ENCODE data around the gene IL1RAPL1.

Gene IL1RAPL1

DNA sequence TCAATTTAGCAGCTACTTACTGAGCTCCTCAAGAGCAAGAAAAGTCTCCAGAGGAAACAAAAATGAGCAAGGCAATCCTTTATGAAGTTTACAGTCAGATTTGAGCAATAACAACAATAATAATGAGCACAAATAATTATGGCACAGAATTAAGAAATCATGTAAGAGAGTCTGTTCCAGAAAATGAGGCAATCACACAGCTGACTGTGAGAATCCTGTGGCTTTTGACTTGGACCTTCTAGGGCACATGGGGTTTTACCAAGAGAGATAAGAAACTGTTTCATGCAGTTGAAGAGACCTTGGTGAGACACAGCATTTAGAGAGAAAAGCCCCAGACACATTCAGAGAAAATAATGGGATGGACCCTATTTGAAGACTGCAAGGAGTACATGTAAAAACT is 1265.5 kb downstream of the IL1RAPL1 start:
- no peak for DNase-seq (ENCODE audit: low read depth in 1 of 2, low spot score in 1 of 2)

DNA sequence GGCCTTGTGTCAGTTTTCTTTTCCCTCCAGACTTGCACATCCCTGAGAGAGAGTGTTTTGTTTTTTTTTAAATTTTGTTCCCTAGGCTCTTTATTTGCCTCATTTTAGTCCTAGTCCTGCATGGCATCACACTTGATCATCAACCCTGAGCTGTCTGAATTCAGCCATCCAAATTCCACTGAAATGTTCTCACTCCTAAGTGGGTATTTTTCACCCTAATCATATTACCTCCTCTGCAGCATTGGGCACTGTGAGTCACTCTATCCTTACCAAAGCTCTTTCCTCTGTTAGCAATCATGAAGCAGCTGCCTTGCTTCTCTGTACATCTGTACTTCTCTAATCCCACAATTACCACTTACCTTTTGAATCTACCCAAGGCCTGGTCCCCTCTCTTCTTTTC is 1271.5 kb downstream of the IL1RAPL1 start:
- DNase-seq (ENCODE audit: low read depth in 1 of 2, low spot score in 1 of 2): no peak

DNA sequence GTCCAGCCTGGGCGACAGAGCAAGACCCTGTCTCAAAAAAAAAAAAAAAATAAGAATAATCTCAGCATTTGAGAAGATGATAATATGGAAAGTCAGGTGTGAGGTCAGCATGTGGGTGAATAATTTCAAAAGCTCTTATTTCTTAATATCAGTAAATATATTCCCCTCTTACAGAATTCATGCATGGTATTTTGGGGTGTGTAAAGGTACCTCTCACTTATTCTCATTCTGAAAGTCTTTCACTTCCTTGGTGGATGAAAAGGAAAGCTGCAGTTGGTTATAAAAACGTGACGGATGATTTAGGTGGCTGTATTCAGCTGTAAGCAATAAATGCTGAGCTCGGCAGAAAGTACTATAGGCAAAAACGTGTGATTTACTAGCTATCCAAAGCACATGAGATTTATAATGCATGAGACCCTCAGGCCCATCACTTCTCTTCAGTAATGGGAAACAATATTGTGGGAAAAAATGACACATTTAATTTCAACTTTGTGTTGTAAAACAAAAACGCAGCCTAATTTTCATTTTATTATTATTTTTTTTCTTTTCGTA is 1275.0 kb downstream of the IL1RAPL1 start:
- DNase-seq (ENCODE audit: low read depth in 1 of 2, low spot score in 1 of 2): no peak

DNA sequence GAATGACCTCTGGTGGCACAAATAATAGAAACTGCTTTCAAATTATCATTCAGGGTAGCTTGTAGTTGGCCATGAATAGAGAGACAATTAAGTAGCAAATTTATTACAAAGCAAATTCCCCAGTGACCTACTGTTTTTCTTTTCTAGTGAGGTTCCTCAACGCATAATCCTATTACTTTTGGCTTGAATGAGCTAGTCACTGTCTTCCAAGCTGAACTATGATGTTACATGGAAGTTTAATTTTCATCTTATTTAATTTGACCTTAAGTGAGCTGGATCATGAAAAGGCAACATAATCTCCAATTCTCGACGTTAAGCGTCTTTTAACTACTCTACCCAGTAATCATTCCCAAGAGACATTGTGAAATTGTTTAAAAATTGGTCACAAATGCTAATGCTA is 1280.7 kb downstream of the IL1RAPL1 start:
- DNase-seq (ENCODE audit: low read depth in 1 of 2, low spot score in 1 of 2): no peak

DNA sequence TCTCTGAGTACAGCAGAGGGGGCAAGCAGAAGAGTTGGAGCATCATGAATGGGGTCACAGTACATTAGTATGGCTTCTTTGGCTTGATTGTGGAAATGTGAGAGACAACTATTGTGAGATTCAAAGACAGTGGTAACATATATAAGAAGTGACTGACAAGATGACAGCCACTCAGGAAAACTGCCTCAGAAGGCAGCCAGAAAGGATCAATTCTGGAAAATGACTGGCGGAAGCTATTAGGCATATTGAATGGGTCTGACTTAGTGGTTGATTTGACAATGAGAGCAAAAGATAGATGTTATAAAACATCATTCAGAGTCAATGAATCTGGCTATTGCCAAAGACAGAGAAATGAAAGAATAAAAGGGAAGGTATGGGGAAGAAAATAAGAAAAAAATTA is 1282.6 kb downstream of the IL1RAPL1 start:
- no peak for DNase-seq (ENCODE audit: low read depth in 1 of 2, low spot score in 1 of 2)

DNA sequence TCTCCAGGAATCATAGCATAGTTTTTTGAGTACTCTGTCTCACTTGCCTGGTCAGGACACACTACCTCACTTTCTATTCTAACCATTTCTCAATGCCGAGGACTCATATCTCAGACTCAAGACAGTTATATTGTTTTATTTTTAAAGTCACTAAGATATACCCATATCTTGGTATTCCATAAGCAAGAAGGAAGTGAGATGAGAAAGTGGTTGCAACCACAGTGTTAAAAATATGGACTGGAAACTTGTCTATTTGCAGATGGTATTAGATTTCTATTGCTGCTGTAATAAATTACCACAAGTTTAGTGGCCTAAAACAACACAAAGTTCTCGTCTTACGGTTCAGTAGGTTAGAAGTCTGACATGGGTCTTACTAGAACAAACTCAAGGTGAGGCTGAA is 1283.4 kb downstream of the IL1RAPL1 start:
- DNase-seq (ENCODE audit: low read depth in 1 of 2, low spot score in 1 of 2): no peak

DNA sequence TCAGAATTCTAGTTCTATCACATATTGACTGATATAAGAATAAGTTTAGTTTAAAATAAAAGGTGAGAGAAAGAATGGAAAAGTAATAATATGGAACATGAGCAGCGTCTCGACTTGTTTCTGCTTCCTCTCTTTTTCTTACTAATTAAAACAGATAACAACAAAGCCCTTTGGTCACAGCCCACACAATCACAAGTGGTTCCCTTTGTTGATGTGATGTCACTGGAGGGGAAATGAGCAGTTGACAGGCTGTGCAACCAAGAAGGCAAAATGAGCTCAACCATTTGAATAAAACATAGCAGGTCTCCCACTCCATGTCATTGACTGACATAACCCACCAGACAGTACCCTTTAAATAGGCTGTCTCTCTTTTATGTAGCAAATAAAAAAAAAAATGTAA is 1285.6 kb downstream of the IL1RAPL1 start:
- DNase-seq (ENCODE audit: low read depth in 1 of 2, low spot score in 1 of 2): no peak

DNA sequence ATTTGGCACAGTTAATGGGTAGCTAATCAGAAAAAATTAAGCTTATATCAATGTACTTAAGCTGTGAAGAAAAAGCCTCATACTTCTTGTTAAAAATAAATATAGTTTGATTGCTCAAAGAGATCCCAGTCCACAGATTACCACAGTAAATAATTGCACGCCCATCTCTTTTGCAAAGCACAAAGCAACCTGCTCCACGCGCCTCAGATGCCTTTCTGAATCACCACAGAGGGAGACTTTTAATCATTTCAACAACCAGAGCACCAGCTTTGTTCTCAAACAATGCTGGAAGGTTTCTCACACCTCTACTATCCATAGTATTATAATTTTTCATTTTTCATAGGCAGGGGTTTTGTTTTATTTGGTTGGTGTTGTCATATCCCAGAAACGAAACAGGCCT is 1289.5 kb downstream of the IL1RAPL1 start:
- DNase-seq (ENCODE audit: low read depth in 1 of 2, low spot score in 1 of 2): no peak

DNA sequence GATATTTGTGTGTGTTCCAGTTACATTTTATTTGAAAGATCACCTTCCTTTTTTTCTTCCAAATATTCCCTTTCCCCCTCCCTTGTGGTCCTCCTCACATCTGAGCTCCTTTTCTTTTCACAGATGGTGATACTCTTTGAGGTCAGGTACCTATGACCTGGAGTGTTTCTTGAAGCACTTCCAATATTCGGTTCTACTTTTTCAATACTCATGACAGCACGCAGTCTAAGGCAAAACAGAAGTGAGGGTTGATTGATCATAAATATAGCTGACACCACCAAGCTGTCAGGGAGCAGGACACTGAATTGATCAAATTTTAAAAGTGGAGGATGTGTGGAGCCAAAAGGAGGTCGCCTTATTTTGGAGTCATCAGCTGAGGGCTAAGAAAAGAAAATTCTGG is 1293.7 kb downstream of the IL1RAPL1 start:
- DNase-seq (ENCODE audit: low read depth in 1 of 2, low spot score in 1 of 2): no peak

DNA sequence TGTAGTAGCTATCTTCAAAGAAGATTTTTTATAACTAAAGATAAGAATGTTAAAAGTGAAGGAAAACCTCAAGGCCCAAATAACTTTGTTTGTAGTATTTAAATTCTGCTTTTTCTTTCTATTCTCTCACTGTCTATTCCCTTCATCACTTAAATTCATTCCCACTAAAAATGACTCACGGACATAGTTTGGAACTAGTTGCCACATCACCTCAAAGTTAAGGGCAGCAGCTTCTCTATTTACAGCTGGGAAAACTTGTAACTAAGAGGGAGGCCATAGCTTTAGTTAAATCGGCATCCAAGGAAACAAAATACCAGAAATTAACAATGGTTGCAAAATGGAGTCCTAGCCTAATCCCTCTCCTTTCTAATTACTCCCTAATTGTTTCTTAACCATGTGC is 1302.8 kb downstream of the IL1RAPL1 start:
- no peak for DNase-seq (ENCODE audit: low read depth in 1 of 2, low spot score in 1 of 2)

DNA sequence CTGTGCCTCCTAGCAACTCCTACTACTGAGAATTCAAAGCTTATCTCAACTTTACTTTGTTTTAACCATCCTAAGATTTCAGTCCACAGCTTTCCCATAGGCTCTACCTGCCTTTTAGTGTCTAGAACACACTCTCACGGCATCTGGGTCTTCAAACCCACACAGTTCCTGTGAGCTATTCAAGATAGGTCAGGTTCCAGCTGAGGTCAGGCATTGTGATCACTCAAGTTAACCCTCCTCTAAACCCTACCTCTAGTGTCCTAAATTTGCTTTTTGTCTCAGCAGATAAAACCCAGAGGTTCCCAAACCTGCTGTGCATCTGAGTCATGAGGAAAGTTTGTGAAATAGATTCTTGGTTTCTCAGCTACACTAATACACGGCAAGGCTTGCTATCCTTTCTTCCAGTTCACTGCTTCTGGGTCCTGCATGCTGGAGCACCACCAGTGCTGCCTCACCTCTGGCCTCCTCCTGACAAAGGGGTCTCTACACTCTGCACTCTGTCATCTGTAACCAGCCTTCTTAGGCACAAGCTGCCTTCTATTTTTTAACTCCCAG is 1303.5 kb downstream of the IL1RAPL1 start:
- no peak for DNase-seq (ENCODE audit: low read depth in 1 of 2, low spot score in 1 of 2)

DNA sequence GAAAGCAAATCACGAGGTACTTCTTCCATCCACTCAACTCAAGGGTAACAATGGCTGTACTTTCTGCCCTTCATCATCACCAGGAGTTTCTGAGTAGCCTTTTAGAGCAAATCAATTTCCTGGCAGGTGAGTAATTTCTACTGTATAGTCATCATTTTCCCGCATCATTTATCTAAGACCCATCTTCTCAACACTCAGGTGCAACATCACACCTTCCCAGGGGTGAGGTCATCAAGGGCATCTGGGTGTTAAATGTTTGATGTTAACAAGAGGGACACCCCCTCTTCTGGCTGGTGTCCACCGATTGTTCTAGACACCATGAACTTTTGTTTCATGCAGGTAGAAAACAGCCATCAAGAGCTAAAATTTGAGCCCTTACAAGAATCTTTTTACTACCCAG is 1314.8 kb downstream of the IL1RAPL1 start:
- no peak for DNase-seq (ENCODE audit: low read depth in 1 of 2, low spot score in 1 of 2)

DNA sequence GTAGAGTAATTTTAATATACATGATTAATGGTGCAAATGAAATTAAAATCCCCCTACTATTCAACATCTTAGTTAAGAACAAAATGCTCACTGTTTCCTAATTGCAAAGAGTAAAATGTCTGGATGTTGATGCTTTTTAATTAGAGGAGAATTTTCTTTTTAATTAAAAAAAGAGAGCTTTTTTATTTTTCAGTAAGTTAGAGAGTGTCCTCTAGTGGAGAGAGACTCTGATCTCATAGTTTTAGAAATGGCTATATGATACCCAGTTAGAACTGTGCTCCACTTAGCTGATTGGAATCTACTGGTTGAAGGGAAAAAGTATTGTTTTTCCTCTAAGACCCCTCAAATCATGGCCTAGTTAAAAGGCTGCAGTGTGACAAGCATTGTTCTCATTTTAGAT is 1316.1 kb downstream of the IL1RAPL1 start:
- DNase-seq (ENCODE audit: low read depth in 1 of 2, low spot score in 1 of 2): no peak

DNA sequence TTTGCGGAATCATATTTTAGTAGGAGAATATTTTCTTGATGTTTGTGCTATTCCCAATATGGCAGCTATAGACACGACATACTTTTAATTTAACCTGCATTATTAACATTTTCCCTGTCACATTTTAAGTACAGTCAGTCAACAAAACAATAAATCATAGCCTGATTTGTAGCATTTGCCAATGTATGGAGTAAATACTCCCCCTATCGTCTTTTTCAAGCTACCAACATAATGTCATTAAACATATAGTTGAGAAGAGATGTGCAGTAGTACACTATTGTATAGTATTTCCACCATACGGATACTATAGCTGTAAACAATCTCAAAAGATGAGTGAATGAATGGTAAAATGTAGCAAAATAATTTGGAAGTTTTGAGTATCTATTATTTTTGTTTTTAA is 1324.4 kb downstream of the IL1RAPL1 start:
- no peak for DNase-seq (ENCODE audit: low read depth in 1 of 2, low spot score in 1 of 2)

DNA sequence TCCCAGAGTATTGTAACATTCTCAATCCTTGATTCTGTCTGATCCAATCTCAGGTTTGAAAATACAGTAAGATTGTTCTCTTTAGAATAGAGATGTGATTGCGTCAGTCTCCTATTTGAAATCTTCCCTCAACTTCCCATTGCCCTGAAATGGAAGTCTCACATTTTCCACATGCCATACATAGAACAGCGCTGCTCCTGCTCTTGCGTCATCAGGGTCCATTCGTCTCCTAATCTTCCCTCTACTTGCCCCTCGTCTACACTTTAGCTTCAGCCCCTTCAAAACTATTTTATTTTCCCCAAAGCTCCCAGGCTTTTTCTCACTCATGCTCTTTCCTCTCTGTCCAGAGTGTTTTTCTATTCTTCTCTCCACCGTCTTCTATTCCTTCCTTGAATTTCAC is 1326.4 kb downstream of the IL1RAPL1 start:
- DNase-seq (ENCODE audit: low read depth in 1 of 2, low spot score in 1 of 2): no peak

DNA sequence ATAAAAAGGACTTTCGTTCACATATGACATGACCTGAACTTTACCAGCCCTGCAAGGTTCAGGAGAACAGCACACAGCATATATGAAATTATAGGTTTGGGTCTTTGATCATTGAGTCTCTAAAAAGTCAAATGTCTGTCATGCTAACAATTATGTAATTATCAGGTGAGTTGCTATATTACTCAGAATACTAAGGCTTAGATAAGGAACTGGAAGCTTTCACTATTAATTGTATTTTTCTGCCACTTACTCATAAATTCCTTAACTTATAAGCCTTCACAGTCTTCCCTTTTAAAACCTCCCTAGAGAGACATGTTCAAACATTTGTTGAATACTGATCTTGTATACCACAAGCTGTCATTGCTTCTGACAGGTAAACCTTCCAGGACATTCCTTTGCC is 1335.4 kb downstream of the IL1RAPL1 start:
- DNase-seq (ENCODE audit: low read depth in 1 of 2, low spot score in 1 of 2): no peak

DNA sequence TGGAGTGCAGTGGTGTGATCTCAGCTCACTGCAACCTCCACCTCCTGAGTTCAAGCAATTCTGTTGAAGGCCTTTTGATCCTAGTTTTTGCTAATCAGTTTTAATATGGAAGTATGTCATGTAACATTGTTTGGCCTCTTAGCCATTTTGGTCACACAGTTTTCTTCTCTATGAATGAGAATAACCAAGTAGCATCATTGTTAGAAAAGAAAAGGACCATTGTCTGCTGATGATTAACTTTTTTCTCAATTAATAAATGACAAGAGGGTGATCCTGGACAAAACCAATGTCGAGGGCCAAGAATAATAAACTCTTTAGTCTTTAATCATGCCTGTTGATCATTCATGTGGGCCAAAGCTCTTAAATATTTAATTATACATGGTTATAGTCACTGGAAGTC is 1338.8 kb downstream of the IL1RAPL1 start:
- DNase-seq (ENCODE audit: low read depth in 1 of 2, low spot score in 1 of 2): no peak

DNA sequence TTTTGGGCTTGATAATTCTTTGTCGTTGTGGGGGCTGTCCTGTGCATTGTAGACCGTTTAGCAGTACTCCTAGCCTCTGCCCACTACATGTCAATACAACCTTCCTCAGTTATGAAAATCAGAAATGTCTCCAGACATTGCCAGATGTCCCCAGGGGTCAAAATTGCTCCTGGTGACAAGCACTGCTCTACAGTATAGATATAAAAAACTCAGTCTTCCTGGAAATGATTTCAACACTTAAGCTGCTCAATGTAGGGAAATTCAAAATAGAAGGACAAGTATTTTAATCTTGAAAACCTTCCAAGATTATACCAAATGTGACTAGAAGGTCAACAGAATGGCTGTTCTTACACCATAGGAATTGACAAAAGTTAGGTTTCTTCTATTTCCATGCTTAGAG is 1339.4 kb downstream of the IL1RAPL1 start:
- no peak for DNase-seq (ENCODE audit: low read depth in 1 of 2, low spot score in 1 of 2)

DNA sequence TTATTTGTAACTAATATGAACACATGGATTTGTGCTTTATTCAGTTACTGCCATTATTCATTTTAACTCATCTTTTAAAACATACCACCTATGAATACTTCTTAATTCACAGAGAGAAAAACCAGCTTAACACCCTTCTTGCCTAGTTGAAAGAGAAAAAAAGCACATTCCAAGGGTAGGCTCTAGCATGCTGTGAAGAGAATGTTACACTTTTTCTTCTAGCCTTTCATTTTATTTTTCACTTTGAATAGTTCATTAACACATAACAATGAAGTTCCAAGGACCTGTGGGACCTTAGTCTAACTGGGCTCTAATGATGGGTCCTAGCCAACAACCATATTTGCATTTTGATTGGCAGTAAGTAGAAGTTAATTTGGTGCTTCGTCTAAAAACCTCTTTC is 1348.2 kb downstream of the IL1RAPL1 start:
- no peak for DNase-seq (ENCODE audit: low read depth in 1 of 2, low spot score in 1 of 2)

DNA sequence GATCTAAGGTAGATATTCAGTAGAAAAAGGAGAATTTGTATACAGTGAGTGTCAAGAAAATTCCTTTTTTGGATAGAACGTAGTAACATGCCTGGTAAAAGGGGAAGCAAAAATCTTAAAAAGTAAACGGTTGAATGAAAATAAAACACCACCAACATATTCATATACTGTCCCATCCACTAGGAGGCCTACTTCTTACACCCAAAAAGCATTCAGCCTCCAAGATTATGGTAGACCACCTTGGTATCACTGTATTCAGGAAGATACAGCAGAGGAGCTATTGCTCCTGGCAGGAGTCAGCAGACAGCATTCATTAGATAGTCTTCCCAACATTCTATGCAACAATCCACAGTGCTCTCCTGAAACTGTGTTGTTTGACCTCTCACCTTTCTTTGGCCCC is 1353.5 kb downstream of the IL1RAPL1 start:
- DNase-seq (ENCODE audit: low read depth in 1 of 2, low spot score in 1 of 2): no peak

DNA sequence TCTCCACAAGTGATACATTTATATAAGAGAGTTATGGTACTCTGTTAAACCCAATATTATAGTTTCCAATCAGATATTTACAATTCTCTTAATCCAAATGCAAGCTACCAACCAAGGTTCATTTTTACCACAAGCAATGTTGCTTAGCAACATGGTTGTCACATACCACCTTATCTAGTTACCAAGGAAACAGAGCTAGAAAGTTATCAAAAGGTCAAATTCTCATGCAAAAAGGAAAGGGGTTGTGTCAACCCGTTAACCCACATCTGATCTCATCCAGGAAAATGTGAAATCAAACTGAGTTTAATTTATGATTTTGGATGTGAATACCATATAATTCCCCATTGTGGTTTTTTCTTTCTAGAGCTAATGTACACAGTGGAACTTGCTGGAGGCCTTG is 1354.0 kb downstream of the IL1RAPL1 start:
- DNase-seq (ENCODE audit: low read depth in 1 of 2, low spot score in 1 of 2): no peak

DNA sequence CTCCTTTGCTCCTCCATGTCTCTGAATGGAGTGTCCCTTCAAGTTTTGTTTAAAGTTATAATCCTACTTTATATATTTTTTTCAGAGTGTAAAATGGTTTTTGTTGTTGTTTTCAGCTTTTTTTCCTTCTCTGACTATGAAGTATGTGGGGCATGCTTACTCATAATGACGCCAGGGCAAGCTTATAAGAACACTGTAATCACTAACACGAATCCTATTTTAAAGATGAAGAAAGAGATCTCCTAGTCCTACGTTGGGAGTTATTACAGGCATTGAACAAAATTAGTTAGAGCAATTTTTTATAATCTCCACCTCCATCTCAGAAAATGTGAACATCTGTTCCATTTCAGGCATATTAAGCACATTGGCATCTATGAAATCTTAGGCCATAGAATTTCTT is 1360.0 kb downstream of the IL1RAPL1 start:
- DNase-seq (ENCODE audit: low read depth in 1 of 2, low spot score in 1 of 2): no peak

DNA sequence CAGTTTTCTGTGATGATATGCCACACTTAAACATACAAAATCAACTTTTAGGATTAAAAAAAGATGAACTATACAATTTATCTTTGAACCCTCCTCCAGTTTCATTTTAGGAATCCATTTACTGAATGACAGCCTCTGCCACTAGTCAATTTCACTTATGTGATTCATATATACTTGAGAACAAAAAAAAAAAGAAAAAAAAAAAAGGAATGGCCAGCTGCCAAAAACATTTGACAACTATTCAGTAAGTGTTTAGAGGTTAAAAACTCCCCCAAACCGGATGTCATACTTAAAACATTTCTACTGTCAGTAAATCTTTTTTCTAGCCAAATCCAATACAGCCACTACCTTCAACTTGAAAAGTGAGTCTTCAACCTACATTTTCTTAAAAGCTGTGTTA is 1361.4 kb downstream of the IL1RAPL1 start:
- no peak for DNase-seq (ENCODE audit: low read depth in 1 of 2, low spot score in 1 of 2)

DNA sequence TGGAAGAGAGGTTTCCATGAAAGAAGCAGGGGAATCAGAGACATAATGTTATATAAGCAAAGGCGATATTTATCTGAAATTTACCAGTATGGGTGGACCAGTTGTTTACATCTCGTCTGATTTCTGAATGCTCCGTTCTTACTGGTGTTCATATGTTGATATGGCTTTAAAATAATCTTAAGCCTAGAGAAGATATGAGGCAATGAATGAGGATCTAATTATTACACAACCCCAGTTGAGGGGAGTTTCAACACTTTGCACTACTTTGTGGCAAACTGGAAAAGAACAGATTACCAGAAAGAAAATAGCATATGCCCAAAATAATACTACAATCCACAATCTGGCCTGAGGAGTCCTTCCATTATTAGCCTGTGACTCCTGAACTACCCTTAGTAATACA is 1364.8 kb downstream of the IL1RAPL1 start:
- DNase-seq (ENCODE audit: low read depth in 1 of 2, low spot score in 1 of 2): no peak

Measured in activated T-helper 1 cell treated with anti-CD3 and anti-CD28 coated beads, Interleukin-2, amount 50 U/mL, for 16 hours (primary cell).